ENCODE data around the gene KCNS3.

KCNS3 gene

GRCh38 chr2:17976871-17977746, 98.6 kb downstream of the KCNS3 start:
- no peak for TF ChIP-seq CTCF (IDR thresholded peaks at IDR 0.05; ENCODE audit: control insufficient read depth, extremely low read depth, insufficient read depth)
- no peak overlapping the region for H3K4me3 ChIP-seq (ENCODE audit: low read depth, low read length)
- no peak for DNase-seq (ENCODE audit: low read depth)

- DNase-seq (ENCODE audit: low read depth): no peak
Measured at GRCh38 chr2:17979707-17980106, 101.2 kb downstream of the KCNS3 start.

GRCh38 chr2:17981936-17982335, 103.5 kb downstream of the KCNS3 start:
- no peak overlapping the region for H3K4me3 ChIP-seq (ENCODE audit: low read depth, low read length)
- TF ChIP-seq CTCF (IDR thresholded peaks at IDR 0.05; ENCODE audit: control insufficient read depth, extremely low read depth, insufficient read depth): no peak
- no peak for DNase-seq (ENCODE audit: low read depth)

More at GRCh38 chr2:17979707-17980106, 101.2 kb downstream of the KCNS3 start:
- H3K4me3 ChIP-seq (ENCODE audit: low read depth, low read length): no peak overlapping the region
- TF ChIP-seq CTCF (IDR thresholded peaks at IDR 0.05; ENCODE audit: control insufficient read depth, extremely low read depth, insufficient read depth): no peak

Data from LNCaP clone FGC (cell line).